Measurements from ENCODE around the gene BAD. TPM values are rescaled to one million over a fixed set of nuclear protein-coding genes. Genes with fewer than 3 reads are reported as not detected.
"Not testable (repeated sequence)": the region's sequence is repeated elsewhere in the genome, so short reads cannot be mapped to it uniquely, and the experiment has no call there.

BAD gene
- total RNA-seq, 4 donors from 2014 or later, result 93.9 to 154 (median 139) TPM

DNA sequence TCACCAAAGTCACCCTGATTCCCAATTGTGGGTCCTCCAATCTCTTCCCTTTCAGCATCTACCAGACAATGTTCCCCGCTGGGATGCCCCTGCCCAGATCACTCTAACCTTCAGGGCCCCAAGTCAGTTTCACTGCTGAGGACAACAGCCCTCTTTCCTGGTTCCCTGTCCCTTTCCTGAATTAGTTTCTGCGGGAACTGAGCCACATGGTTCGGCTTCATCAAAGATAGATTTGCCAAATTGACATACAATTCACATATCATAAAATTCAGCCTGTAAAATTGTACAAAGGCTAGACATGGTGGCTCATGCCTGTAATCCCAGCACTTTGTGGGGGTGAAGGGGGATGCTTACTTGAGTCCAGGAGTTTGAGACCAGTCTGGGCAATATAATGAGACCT, 43.5 kb upstream of the BAD start:
- in situ Hi-C loops (cut with MboI; ENCODE audit: low pct_ligation_motif_present in 1 of 4, low pct_unique_long_range_greater_than_20kb in 1 of 4, low sequenced_read_pairs in 3 of 4) (no loop called here), intact Hi-C loops (cut with DNase I; ENCODE audit: low total_unique reads) (no loop called here)
- WGBS, 2 donors (ENCODE audit: low coverage in 1 of 2), result 33 to 57% methylated on average over 3 of the region's 3 CpGs
- peak overlapping the region; percentile 65 to 83 (median 81) for H3K27ac ChIP-seq
- TF ChIP-seq POLR2AphosphoS5 (IDR thresholded peaks at IDR 0.05), result peak in 1 of 3 donors; percentile 38
- TF ChIP-seq, protein P1, sequence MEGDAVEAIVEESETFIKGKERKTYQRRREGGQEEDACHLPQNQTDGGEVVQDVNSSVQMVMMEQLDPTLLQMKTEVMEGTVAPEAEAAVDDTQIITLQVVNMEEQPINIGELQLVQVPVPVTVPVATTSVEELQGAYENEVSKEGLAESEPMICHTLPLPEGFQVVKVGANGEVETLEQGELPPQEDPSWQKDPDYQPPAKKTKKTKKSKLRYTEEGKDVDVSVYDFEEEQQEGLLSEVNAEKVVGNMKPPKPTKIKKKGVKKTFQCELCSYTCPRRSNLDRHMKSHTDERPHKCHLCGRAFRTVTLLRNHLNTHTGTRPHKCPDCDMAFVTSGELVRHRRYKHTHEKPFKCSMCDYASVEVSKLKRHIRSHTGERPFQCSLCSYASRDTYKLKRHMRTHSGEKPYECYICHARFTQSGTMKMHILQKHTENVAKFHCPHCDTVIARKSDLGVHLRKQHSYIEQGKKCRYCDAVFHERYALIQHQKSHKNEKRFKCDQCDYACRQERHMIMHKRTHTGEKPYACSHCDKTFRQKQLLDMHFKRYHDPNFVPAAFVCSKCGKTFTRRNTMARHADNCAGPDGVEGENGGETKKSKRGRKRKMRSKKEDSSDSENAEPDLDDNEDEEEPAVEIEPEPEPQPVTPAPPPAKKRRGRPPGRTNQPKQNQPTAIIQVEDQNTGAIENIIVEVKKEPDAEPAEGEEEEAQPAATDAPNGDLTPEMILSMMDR (IDR thresholded peaks at IDR 0.05), result no peak
- no peaks in the 10 kb centered on the region for H3K27me3 ChIP-seq
- no peaks in the 10 kb centered on the region for H3K36me3 ChIP-seq
- H3K4me3 ChIP-seq, result no peak overlapping the region
- H3K9me3 ChIP-seq, result no peaks in the 10 kb centered on the region
- DNase-seq, result peak; percentile 66
- peaks cover 10 to 44% (median 38%) of the 10 kb centered on the region in 4 donors for H3K4me1 ChIP-seq

DNA sequence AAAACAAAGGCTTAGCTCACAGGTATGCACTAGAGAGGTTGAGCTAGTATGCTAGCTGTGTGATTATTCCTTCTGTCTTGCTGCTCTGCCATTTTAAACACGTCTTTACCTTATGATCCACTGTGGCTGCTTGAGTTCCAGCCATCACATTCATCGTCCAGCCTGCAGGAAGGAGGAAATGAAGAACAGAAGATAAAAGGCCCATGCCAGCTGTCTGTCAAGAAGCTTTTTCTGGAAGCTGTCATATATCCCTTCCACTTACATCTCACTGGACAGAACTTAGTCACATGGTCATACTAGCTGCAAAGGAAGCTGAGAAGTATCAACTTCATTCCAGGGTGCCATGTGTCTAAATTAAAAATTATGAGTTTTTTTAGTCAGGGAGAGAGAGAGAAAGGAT, 42.9 kb upstream of the BAD start:
- Histone ChIP-seq H3K27ac (peak overlapping the region; percentile 57 to 83 (median 74)), H3K36me3 (no peaks in the 10 kb centered on the region), H3K27me3 (no peaks in the 10 kb centered on the region), H3K4me1 (peaks cover 10 to 43% (median 38%) of the 10 kb centered on the region in 4 donors), H3K4me3 (no peak overlapping the region), H3K9me3 (no peaks in the 10 kb centered on the region)
- DNase-seq, result no peak
- no peak for TF ChIP-seq EP300 (IDR thresholded peaks at IDR 0.05; ENCODE audit: low read depth)
- intact Hi-C loops (cut with DNase I; ENCODE audit: low total_unique reads) (no loop called here), in situ Hi-C loops (cut with MboI; ENCODE audit: low pct_ligation_motif_present in 1 of 4, low pct_unique_long_range_greater_than_20kb in 1 of 4, low sequenced_read_pairs in 3 of 4) (no loop called here)
- 78 to 83% methylated on average over 1 to 2 of the region's 2 CpGs for WGBS, 2 donors (ENCODE audit: low coverage in 1 of 2)

DNA sequence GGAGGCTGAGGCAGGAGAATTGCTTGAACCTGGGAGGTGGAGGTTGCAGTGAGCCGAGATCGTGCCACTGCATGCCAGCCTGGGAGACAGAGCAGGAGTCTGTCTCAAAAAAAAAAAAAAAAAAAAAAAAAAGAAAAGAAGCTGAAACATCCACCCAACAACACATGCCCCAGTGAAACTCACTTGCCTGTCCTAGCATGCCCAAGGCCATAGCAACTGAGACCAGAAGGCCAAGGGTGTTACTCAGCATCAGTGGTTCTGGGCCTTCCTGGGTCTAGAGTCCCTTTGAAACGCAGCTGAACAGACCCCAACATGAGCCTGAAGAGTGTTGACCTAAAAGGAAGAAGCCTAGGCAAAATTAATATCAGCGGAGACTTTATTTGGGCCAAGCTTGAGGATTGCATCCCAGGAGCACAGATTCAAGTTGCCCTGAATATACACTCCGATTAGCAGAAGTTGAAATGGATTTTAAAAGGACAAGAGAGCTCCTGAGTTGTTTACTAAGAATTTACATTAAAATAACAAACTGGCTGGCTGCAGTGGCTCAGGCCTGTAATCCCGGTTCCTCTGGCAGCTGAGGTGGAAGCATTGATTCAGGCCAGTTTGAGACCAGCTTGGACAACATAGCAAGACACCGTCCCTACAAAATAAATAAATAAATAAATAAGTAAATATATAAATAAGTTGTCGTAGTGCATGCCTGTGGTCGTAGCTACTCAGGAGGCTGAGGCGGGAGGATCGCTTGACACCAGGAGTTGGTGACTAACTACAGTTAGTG, 40.4 kb upstream of the BAD start:
- Histone ChIP-seq H3K9me3 (no peaks in the 10 kb centered on the region), H3K4me3 (no peak overlapping the region), H3K27me3 (no peaks in the 10 kb centered on the region), H3K4me1 (peaks cover 0 to 41% (median 35%) of the 10 kb centered on the region in 4 donors), H3K27ac (no peak overlapping the region), H3K36me3 (no peaks in the 10 kb centered on the region)
- no peak for TF ChIP-seq POLR2A (IDR thresholded peaks at IDR 0.05)
- TF ChIP-seq, protein P1 (IDR thresholded peaks at IDR 0.05), result no peak
- no peak for TF ChIP-seq EP300 (IDR thresholded peaks at IDR 0.05; ENCODE audit: low read depth)
- TF ChIP-seq POLR2AphosphoS5 (IDR thresholded peaks at IDR 0.05), result no peak
- no peak for DNase-seq
- WGBS, 2 donors (ENCODE audit: low coverage in 1 of 2), result 77 to 78% methylated on average over 9 to 11 of the region's 11 CpGs
- in situ Hi-C loops (cut with MboI; ENCODE audit: low pct_ligation_motif_present in 1 of 4, low pct_unique_long_range_greater_than_20kb in 1 of 4, low sequenced_read_pairs in 3 of 4) (no loop called here), intact Hi-C loops (cut with DNase I; ENCODE audit: low total_unique reads) (no loop called here)

DNA sequence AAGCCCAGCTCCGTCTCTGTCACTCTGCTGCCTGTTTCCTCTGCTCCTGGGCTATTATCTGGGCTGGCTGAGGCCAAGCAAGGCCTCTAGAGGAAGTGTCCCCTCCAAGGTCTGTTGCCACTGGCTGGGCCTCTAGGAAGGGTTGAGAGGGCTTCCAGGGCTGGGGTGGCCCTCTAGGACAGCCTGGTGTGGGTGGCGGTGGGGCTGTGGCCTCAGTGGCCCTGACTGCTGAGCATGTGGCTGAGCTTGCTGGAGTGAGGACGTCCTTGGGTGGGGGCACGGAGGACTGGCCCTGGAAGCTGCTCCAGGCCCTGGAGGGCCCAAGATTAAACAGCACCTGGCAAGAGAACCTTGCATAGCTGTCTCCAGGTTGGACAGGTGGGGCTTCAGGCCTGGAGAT, 39.5 kb upstream of the BAD start:
- H3K27ac ChIP-seq; in situ Hi-C loops (cut with MboI; ENCODE audit: low pct_ligation_motif_present in 1 of 4, low pct_unique_long_range_greater_than_20kb in 1 of 4, low sequenced_read_pairs in 3 of 4); H3K36me3 ChIP-seq; H3K27me3 ChIP-seq; H3K4me3 ChIP-seq; H3K9me3 ChIP-seq; intact Hi-C loops (cut with DNase I; ENCODE audit: low total_unique reads); DNase-seq: not testable (repeated sequence)
- H3K4me1 ChIP-seq, result peaks cover 0 to 43% (median 39%) of the 10 kb centered on the region in 4 donors
- 77% methylated on average over 4 of the region's 4 CpGs; no CpG with 5 or more reads in 1 of the 2 donors for WGBS, 2 donors (ENCODE audit: low coverage in 1 of 2)

DNA sequence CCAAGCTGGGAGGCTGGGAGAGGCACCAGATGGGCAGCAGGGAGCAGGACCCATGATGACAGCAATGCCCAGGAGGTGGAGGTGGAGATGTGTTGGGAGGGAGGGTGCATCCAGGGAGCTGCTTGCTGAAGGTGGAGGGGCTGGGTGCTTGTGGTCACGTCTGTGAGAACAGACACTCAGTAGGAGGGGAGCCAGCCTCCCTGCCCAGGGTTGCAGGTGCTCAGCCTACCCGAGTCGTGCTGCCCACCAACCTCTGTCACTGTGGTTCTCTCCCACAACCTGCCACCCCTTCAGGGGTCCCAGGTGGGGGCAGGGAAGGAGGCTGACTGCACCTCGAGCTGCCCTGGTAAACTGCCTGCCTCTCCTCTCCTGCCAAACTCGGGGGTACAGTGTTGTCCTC, 38.9 kb upstream of the BAD start:
- intact Hi-C loops (cut with DNase I; ENCODE audit: low total_unique reads) (no loop called here), in situ Hi-C loops (cut with MboI; ENCODE audit: low pct_ligation_motif_present in 1 of 4, low pct_unique_long_range_greater_than_20kb in 1 of 4, low sequenced_read_pairs in 3 of 4) (no loop called here)
- TF ChIP-seq EP300 (IDR thresholded peaks at IDR 0.05; ENCODE audit: low read depth) (no peak), POLR2AphosphoS5 (IDR thresholded peaks at IDR 0.05) (no peak), POLR2A (IDR thresholded peaks at IDR 0.05) (no peak)
- TF ChIP-seq, protein P1 (IDR thresholded peaks at IDR 0.05), result no peak
- H3K27ac ChIP-seq, result no peak overlapping the region
- no peak for DNase-seq
- H3K4me1 ChIP-seq, result peaks cover 0 to 43% (median 40%) of the 10 kb centered on the region in 4 donors
- no peak overlapping the region for H3K4me3 ChIP-seq
- H3K36me3 ChIP-seq, result no peaks in the 10 kb centered on the region
- H3K9me3 ChIP-seq, result no peaks in the 10 kb centered on the region
- no peaks in the 10 kb centered on the region for H3K27me3 ChIP-seq
- WGBS, 2 donors (ENCODE audit: low coverage in 1 of 2), result 40% methylated on average over 5 of the region's 5 CpGs; no CpG with 5 or more reads in 1 of the 2 donors

Measured in transverse colon (tissue), 4 donors.